Stimulated activated CD4-positive, alpha-beta T cell treated with anti-CD3 and anti-CD28 coated beads, Interleukin-4, amount 100 ng/mL, for 24 hours (primary cell): Measurements from ENCODE around the gene ZMIZ1.

Experiments used
- DNase-seq: peaks from one replicate; pipeline ENCODE4 v3.0.0-alpha.2; 2020

The ZMIZ1 gene

GRCh38 chr10:79082631-79083596 is 14.1 kb downstream of the ZMIZ1 start:
- no peak for DNase-seq

GRCh38 chr10:79084012-79084971 is 15.5 kb downstream of the ZMIZ1 start:
- DNase-seq: no peak

DNA sequence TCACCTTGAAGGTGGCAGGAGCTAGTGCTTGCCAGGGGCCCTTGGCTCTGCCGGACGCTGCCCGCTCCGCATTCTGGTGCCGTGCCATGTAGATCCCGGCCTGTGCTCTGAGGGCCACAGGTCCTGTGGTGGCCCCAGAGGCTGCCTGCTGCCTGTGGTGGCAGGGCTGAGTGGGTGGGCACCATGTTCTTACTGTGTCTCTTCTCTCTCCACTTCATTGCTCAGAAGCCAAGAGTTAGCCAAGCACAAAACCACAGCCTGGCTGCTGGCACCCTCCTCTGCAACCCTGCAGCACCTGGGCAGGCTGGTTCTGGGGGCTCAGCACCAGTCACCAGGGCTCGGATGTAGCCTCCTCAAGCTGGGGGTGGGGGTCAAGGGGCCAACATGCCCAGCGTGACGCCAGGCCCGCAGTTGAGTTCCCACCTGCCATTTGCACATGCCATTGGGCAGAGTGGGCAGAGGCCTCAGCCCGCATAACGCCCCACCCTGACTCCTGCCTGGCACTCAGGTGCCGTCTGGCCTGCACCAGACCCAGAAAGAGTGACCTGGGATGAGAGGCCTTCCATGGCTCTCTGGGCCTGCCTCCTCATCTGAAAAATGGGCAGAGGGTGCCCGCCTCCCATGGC is 16.3 kb downstream of the ZMIZ1 start:
- no peak for DNase-seq

DNA sequence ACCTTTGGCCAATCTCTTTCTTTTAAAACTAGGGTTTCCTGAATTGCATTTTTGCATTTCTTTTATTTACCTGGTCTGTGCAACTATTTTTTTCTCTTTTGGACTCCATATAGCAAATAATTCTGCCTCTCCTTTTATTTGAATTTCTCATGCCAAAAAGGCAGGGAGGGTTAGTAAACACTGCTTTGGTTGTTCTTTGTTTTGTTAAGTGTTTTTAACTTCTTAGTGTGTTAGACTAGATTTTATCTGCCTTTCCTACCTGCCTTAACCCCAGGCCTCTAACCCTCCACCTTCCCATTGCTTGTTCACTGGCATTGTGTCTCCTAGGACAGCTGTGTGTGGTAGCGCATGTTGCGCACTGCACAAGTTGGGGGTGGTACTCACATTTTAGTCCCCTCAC is 18.1 kb downstream of the ZMIZ1 start:
- no peak for DNase-seq

- no peak for DNase-seq
Observed at GRCh38 chr10:79087721-79088120, 19.0 kb downstream of the ZMIZ1 start.

DNA sequence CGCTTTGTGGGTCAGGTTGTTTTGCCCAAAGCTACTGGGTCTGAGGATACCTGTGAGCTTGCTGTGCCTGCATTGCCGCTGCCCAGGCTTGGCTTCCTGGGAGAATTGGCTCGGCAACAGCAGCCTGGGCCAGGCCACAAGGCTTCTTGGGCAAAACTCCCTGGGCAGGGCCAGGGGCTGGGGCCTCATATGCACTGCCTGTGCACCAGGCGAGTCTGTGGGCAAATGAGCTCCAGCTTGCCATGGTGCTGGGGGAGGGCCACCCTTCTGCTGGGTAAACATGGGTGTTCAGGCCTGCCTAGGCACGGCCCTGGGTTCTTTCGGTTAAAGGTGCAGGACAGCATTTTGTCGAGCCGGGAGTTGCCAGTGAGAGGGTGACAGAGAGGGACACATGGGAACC is 19.4 kb downstream of the ZMIZ1 start:
- no peak for DNase-seq

GRCh38 chr10:79088613-79089355 is 20.0 kb downstream of the ZMIZ1 start:
- DNase-seq: no peak

GRCh38 chr10:79089632-79090031 is 20.9 kb downstream of the ZMIZ1 start:
- DNase-seq: no peak

DNA sequence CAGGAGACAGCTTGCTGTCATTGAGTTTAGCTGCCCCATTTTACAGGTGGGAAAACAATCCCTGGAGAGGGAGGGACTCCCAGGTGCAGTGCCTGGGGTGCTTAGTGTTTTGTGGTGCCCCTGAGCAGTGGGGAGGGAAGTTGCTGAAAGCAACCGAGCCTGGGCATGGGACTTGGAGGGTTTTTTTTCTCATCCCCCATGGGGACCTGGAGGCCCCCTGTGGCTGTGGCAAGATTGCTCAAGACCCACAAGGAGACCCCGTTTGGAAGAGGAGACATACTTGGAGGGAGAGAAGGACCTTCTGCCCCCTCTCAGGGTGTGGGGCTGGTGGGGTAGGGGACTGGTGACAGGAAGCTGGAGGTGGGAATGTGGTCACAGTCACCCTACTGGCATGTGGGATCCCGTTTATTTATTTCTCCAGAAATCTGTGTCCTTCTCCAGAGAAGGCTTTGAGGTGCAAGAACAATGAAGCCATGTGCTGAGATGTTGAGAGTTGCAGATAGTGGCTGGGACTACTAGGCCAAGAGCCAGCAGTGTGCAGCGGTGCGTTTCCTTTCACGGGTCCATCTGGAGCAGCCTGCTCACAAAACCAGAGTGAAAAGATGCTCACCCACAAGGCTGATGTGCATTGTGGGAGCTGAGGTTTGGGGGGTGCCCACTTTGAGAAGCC is 21.5 kb downstream of the ZMIZ1 start:
- DNase-seq: no peak

DNA sequence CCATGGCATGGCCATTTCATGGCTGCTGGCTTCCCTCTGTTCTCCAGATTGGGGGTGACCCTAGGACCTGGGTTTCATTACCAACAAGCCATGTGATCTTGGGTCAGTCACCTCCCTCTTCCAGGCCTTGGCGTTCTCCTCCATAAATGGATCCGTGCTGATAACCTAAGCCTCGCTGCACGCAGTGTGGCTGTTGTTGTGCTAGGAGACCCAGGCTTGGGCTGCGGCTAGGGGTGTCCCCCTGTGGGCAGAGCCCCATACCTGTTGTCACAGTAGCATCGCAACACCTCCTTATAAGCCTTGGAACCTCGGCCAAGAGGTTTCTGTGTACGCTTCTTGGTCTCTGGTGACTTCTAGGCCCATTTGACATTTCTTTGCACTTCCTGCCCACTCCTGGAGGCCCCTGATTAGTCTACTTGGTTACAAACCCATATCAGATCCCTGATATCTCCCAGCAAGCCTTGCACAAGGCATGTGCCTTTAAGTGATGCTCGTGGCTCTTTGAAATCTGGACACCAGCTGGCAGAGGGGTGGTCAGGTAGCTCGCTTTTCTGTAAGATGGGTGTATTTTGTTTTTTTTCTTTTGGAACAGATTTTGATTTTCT is 23.6 kb downstream of the ZMIZ1 start:
- DNase-seq: no peak

GRCh38 chr10:79093658-79094411 is 25.1 kb downstream of the ZMIZ1 start:
- DNase-seq: no peak

- DNase-seq: no peak
Observed at GRCh38 chr10:79094412-79095175, 25.8 kb downstream of the ZMIZ1 start.

GRCh38 chr10:79095316-79095715 is 26.6 kb downstream of the ZMIZ1 start:
- no peak for DNase-seq

DNA sequence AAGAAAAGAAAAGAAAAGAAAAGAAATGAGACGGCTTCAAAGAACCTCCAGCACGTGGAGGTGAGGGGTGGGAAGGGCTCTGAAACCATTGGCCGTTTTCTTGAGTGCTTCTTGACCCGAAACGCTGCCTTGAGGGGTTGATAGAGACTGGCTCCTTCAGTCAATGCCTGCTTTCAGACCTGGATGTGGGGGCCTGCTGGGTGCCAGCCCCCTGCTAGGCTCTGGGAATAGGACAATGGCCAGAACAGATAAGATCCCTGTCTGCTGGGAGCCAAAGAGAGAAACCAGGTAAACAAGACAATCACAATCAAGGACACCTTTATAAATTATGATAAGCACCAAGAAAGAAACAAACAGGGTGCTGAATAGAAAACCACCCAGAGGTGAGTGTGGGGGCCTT is 27.7 kb downstream of the ZMIZ1 start:
- DNase-seq: no peak

- no peak for DNase-seq
Observed at GRCh38 chr10:79097021-79097872, 28.5 kb downstream of the ZMIZ1 start.

DNA sequence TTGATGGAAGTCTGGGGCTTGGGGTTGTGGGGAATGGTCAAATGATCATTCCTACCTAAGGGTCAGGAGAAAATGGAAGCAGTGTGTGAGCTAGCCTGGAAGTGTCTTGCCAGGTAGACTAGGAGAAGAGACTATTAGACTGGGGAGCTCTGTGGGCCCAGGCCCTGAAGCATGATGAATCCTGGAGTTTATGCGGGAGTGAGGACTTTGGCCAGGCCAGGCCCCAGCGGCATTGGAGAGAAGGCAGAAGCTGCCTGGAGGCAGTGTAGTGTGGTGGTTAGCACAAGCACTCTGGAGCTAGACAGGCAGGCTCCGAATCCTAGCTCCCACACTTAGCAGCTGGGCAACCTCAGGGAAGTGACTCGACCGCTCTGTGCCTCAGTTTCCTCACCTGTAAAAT is 29.3 kb downstream of the ZMIZ1 start:
- no peak for DNase-seq

- no peak for DNase-seq
Observed at GRCh38 chr10:79098596-79099015, 29.8 kb downstream of the ZMIZ1 start.

DNA sequence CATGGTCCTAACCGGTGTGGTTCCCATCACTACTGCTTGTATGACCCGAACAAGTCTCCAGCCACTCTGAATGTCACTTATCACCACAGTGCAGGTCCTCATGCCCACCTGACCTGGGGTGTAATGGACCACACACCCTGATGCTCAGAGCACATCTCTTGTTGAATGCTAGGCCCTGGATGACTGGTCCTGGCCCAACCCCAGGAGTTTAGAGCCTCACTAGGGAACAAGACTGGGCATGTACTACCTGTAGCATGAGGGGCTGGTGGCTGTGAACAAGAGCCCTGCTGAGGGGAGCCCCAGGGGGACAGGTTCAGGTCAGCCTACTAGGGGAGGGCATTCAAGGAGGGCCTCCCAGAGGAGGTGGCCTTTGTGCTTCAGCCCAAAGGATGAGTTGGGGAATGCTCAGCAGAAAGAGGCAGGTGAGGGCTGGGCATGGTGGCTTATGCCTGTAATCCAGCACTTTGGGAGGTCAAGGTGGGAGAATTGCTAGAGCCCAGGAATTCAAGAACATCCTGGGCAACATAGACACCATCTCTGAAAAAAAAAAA is 31.2 kb downstream of the ZMIZ1 start:
- DNase-seq: no peak
